NT2/D1 (cell line): Measurements from ENCODE around the gene DOCK3.

ENCODE experiments used
- SUZ12 ChIP-seq: IDR thresholded peaks from 2 replicates; pipeline ENCODE4 v1.6.1; 2011; ENCODE audit not compliant: insufficient read length, insufficient read depth; ENCODE audit errors: extremely low read depth
- YY1 ChIP-seq: IDR thresholded peaks from 2 replicates; pipeline ENCODE4 v1.6.1; 2011; ENCODE audit not compliant: insufficient read length, insufficient read depth
- ZNF274 ChIP-seq: IDR thresholded peaks from 2 replicates; pipeline ENCODE4 v1.6.1; 2011; ENCODE audit warnings: mild to moderate bottlenecking, low read depth, low read length

GRCh38 chr3:50658416-50658815 lies 16.3 kb upstream of the DOCK3 start:
- TF ChIP-seq ZNF274 (no peak), YY1 (no peak), SUZ12 (no peak)
